ENCODE results near the gene TRAPPC10.

DNA sequence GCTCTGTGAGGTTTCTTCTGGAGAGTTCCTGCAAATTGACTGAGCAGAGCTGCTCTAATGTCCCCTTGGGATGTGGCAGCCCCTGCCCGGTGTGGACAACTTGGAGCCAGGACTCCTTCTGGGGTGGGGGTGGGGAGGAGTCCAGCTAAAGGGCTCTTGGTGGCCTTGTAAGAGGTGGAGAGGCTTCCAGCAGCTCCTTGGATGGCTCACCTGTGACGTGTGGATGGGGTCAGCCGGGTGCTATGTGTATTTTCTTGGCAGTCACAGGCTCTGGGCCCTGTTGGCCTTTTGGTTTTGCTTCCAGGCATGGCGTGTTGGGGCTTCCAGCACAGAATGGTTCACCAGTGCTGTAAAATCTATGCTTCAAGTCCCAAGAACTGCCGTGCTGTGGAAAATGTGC lies 38.2 kb downstream of the TRAPPC10 start:
- no peak for TF ChIP-seq CTCF (IDR thresholded peaks at IDR 0.05 in 2 of 3, conservative IDR thresholded peaks at IDR 0.05 in 1 of 3; ENCODE audit: borderline replicate concordance in 1 of 3, insufficient read depth in 1 of 3, low read depth in 2 of 3, low read length in 2 of 3)
- no peak for TF ChIP-seq CBX3 (IDR thresholded peaks at IDR 0.05; ENCODE audit: low read depth)
- TF ChIP-seq EZH2phosphoT487 (IDR thresholded peaks at IDR 0.05; ENCODE audit: borderline replicate concordance): no peak
- no peak for TF ChIP-seq POLR2A (IDR thresholded peaks at IDR 0.05; ENCODE audit: borderline replicate concordance, extremely low read depth, insufficient read depth, insufficient read length)
- TF ChIP-seq SP1 (IDR thresholded peaks at IDR 0.05; ENCODE audit: low read depth): no peak
- no peak for TF ChIP-seq REST (IDR thresholded peaks at IDR 0.05; ENCODE audit: low read depth)
- no peak for TF ChIP-seq TCF7L2 (IDR thresholded peaks at IDR 0.05; ENCODE audit: borderline replicate concordance, extremely low read depth, insufficient read depth, insufficient read length)
- TF ChIP-seq RAD21 (IDR thresholded peaks at IDR 0.05; ENCODE audit: low read depth): no peak
- TF ChIP-seq YY1 (IDR thresholded peaks at IDR 0.05; ENCODE audit: extremely low read depth, insufficient replicate concordance, low read depth, low read length): no peak
- no peak for TF ChIP-seq EGR1 (IDR thresholded peaks at IDR 0.05; ENCODE audit: low read depth)
- no peak for TF ChIP-seq ZNF274 (IDR thresholded peaks at IDR 0.05; ENCODE audit: low read depth, low read length)
